HG02870 (cell line): ENCODE results near the gene MAN2A2.

Experiments used
- ATAC-seq: cut with Tn5 transposase; IDR thresholded peaks from one replicate; pipeline ENCODE4 v1.9.1; 2021; ENCODE audit warnings: mild to moderate bottlenecking, moderate library complexity; ENCODE audit not compliant: unreplicated experiment

Gene MAN2A2

GRCh38 chr15:90938261-90938660, 35.2 kb downstream of the MAN2A2 start:
- no peak for ATAC-seq

DNA sequence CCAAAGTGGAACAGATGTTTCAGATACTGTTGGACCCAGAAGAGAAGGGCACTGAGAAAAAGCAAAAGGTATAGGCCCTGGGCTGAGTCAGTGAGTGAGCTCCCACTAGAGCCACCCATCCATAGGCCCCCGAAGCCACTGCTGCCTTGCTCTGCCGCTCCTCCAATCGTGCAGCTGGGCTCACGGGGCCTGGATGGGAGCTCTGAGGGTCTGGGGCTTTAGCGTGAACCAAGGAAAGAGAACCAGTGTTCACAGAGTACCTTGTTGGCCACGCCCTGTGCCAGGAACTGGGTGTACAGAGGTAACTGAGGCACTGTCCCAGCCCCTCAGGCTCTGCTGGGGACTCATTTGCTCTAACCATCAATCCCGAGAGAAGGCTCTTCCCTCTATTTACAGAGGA, 36.7 kb downstream of the MAN2A2 start:
- ATAC-seq, result no peak

- no peak for ATAC-seq
Observed at GRCh38 chr15:90941038-90941437, 37.9 kb downstream of the MAN2A2 start.

DNA sequence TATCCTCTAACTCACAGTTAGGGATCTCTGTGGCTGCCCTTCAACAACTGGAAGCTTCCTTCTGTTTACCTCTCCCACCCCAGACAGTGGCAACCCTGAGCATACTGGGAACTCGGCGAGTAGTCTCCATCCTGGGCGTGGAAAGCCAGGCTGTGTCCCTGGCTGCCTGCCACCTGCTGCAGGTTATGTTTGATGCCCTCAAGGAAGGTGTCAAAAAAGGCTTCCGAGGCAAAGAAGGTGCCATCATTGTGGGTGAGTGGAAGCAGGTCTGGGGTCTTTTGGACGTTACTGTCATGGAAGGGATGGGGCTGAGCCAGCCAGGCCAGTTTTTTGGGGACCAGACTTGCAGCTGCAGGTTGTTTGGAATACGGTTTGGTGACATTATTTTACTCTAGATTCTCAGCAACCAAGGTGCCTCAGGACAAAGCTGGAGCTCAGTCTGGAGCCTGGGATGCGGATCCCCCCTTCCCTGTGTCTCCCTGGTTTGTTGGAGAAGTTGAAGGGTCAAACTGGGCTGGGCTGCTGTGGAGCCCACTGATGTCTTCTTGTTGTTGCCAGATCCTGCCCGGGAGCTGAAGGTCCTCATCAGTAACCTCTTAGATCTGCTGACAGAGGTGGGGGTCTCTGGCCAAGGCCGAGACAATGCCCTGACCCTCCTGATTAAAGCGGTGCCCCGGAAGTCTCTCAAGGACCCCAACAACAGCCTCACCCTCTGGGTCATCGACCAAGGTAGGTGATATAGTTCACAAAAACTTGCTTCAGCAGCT, 39.4 kb downstream of the MAN2A2 start:
- ATAC-seq, result no peak

GRCh38 chr15:90945091-90945490, 42.0 kb downstream of the MAN2A2 start:
- no peak for ATAC-seq

GRCh38 chr15:90946538-90946937, 43.4 kb downstream of the MAN2A2 start:
- no peak for ATAC-seq

DNA sequence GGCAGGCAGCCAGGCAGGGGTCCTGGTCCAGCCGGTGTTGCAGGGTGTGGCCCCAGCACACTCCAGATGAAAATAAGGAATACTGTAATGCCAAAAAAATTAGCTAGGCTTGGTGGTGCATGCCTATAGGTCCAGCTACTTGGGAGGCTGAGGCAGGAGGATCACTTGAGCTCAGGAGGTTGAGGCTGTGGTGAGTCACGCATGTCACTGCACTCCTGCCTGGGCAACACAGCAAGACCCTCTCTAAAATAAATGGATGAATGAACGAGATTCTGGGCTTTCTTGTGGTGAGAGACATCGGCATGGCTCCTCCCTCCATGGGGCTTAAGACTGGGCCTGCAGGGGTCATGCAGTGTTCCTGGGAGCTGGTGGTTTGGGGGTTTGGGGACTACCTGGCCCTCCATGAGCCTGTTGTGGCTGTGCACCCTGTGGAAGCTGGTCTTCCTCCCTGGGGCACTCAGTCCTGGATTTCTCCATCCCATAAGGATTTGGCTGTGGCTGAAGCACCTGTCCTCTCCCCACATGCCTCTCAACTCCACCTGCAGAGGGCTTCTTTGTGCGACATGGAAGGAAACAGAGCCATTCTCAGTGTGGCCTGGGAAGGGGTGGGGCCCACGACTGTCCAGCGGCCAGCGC, 44.0 kb downstream of the MAN2A2 start:
- ATAC-seq, result no peak

- ATAC-seq, result no peak
Observed at GRCh38 chr15:90947577-90948357, 44.7 kb downstream of the MAN2A2 start.

GRCh38 chr15:90948506-90948905, 45.4 kb downstream of the MAN2A2 start:
- ATAC-seq, result no peak

GRCh38 chr15:90949979-90950675, 47.0 kb downstream of the MAN2A2 start:
- no peak for ATAC-seq

GRCh38 chr15:90950676-90951075, 47.6 kb downstream of the MAN2A2 start:
- no peak for ATAC-seq

GRCh38 chr15:90952901-90953677, 50.0 kb downstream of the MAN2A2 start:
- no peak for ATAC-seq

- ATAC-seq, result no peak
Observed at GRCh38 chr15:90953947-90954711, 51.0 kb downstream of the MAN2A2 start.

- ATAC-seq, result peak; percentile 91
Observed at GRCh38 chr15:90954712-90955623, 51.9 kb downstream of the MAN2A2 start, which contains the start of gene RCCD1. Gene RCCD1, plus strand, starts transcription at chr15:90954884. Its CDS starts 1,851 bp downstream, at chr15:90956735.

GRCh38 chr15:90955624-90956273, 52.6 kb downstream of the MAN2A2 start:
- no peak for ATAC-seq

GRCh38 chr15:90956274-90957030, 53.4 kb downstream of the MAN2A2 start:
- ATAC-seq, result no peak
